Skin epidermis (tissue), 12 donors: Measurements from ENCODE around the gene C5orf58.

Source experiments
- H3K27ac ChIP-seq, 21 experiments: fragments of 200-600 bp; sonication (generic) in 11 of 21; one replicate each; pipeline ENCODE4 v1.5.0; 2020; ENCODE audit warnings: mild to moderate bottlenecking in 3 of 21, inconsistent platforms in 2 of 21, moderate library complexity in 2 of 21
- H3K4me3 ChIP-seq, 7 experiments: fragments of 200-600 bp; sonication (generic) in 2 of 7; one replicate each; pipeline ENCODE4 v1.5.0; 2020; ENCODE audit warnings: inconsistent platforms in 2 of 7, mild to moderate bottlenecking in 2 of 7, moderate library complexity in 1 of 7

C5orf58 gene

GRCh38 chr5:170275376-170275994, 42.7 kb downstream of the C5orf58 start:
- Histone ChIP-seq H3K4me3 (no peak overlapping the region), H3K27ac (peak overlapping the region in 12 of 21 experiments; percentile 32 to 89 (median 60))

GRCh38 chr5:170276140-170276539, 43.4 kb downstream of the C5orf58 start:
- H3K4me3 ChIP-seq: no peak overlapping the region
- H3K27ac ChIP-seq: peak overlapping the region in 11 of 21 experiments; percentile 12 to 89 (median 61)

GRCh38 chr5:170277867-170278281, 45.1 kb downstream of the C5orf58 start:
- peak overlapping the region in 13 of 21 experiments; percentile 24 to 89 (median 62) for H3K27ac ChIP-seq

GRCh38 chr5:170278611-170279458, 46.0 kb downstream of the C5orf58 start:
- Histone ChIP-seq H3K27ac (peak overlapping the region in 13 of 21 experiments; percentile 16 to 89 (median 69)), H3K4me3 (no peak overlapping the region)

More at GRCh38 chr5:170277867-170278281, 45.1 kb downstream of the C5orf58 start:
- H3K4me3 ChIP-seq: no peak overlapping the region

- H3K27ac ChIP-seq: peak overlapping the region in 15 of 21 experiments; percentile 2 to 89 (median 59)
- no peak overlapping the region for H3K4me3 ChIP-seq
Observed at GRCh38 chr5:170279459-170279817, 46.7 kb downstream of the C5orf58 start.

GRCh38 chr5:170280011-170280493, 47.3 kb downstream of the C5orf58 start:
- H3K4me3 ChIP-seq: no peak overlapping the region

GRCh38 chr5:170283296-170283695, 50.5 kb downstream of the C5orf58 start:
- Histone ChIP-seq H3K4me3 (no peak overlapping the region), H3K27ac (peak overlapping the region in 6 of 21 experiments; percentile 14 to 67 (median 36))

More at GRCh38 chr5:170280011-170280493, 47.3 kb downstream of the C5orf58 start:
- H3K27ac ChIP-seq: peak overlapping the region in 17 of 21 experiments; percentile 2 to 89 (median 55)

GRCh38 chr5:170284231-170284630, 51.4 kb downstream of the C5orf58 start:
- H3K4me3 ChIP-seq: no peak overlapping the region
- peak overlapping the region in 2 of 21 experiments; percentile 11 to 79 for H3K27ac ChIP-seq

GRCh38 chr5:170285181-170285580, 52.4 kb downstream of the C5orf58 start:
- no peak overlapping the region for H3K4me3 ChIP-seq
- H3K27ac ChIP-seq: peak overlapping the region in 3 of 21 experiments; percentile 1 to 79 (median 51)

GRCh38 chr5:170286386-170286925, 53.7 kb downstream of the C5orf58 start:
- H3K27ac ChIP-seq: peak overlapping the region in 2 of 21 experiments; percentile 18 to 79

GRCh38 chr5:170287532-170287931, 54.7 kb downstream of the C5orf58 start:
- Histone ChIP-seq H3K27ac (peak overlapping the region in 15 of 21 experiments; percentile 5 to 79 (median 50)), H3K4me3 (no peak overlapping the region)

More at GRCh38 chr5:170286386-170286925, 53.7 kb downstream of the C5orf58 start:
- no peak overlapping the region for H3K4me3 ChIP-seq

- no peak overlapping the region for H3K4me3 ChIP-seq
- peak overlapping the region in 16 of 21 experiments; percentile 5 to 79 (median 48) for H3K27ac ChIP-seq
Observed at GRCh38 chr5:170288151-170288550, 55.4 kb downstream of the C5orf58 start.

GRCh38 chr5:170288551-170288950, 55.8 kb downstream of the C5orf58 start:
- Histone ChIP-seq H3K27ac (peak overlapping the region in 15 of 21 experiments; percentile 18 to 79 (median 50)), H3K4me3 (no peak overlapping the region)

GRCh38 chr5:170289121-170289520, 56.3 kb downstream of the C5orf58 start:
- Histone ChIP-seq H3K4me3 (no peak overlapping the region), H3K27ac (peak overlapping the region in 9 of 21 experiments; percentile 2 to 79 (median 50))

GRCh38 chr5:170289764-170290163, 57.0 kb downstream of the C5orf58 start:
- Histone ChIP-seq H3K4me3 (no peak overlapping the region), H3K27ac (peak overlapping the region in 10 of 21 experiments; percentile 13 to 79 (median 46))

- H3K4me3 ChIP-seq: no peak overlapping the region
- H3K27ac ChIP-seq: peak overlapping the region in 9 of 21 experiments; percentile 22 to 79 (median 43)
Observed at GRCh38 chr5:170290498-170290897, 57.7 kb downstream of the C5orf58 start.

GRCh38 chr5:170292179-170293104, 59.7 kb downstream of the C5orf58 start:
- Histone ChIP-seq H3K4me3 (no peak overlapping the region), H3K27ac (peak overlapping the region in 7 of 21 experiments; percentile 10 to 98 (median 47))

- peak overlapping the region in 8 of 21 experiments; percentile 6 to 98 (median 33) for H3K27ac ChIP-seq
- peak overlapping the region in 1 of 7 experiments; percentile 51 for H3K4me3 ChIP-seq
Observed at GRCh38 chr5:170293273-170293672, 60.5 kb downstream of the C5orf58 start.

GRCh38 chr5:170294057-170294456, 61.3 kb downstream of the C5orf58 start:
- Histone ChIP-seq H3K4me3 (peak overlapping the region in 5 of 7 experiments; percentile 49 to 76 (median 51)), H3K27ac (peak overlapping the region in 7 of 21 experiments; percentile 10 to 99 (median 90))
